SK-N-SH treated with all-trans-retinoic acid at 6 μM for 48 hours (cell line): Measurements from ENCODE around the gene AHRR.
"Not testable (repeated sequence)": the region's sequence is repeated elsewhere in the genome, so short reads cannot be mapped to it uniquely, and the experiment has no call there.

ENCODE experiments used
- BACH2 ChIP-seq: fragments of 250-450 bp; sonication (Bioruptor Pico); IDR thresholded peaks from 2 replicates; pipeline ENCODE4 v1.9.0; 2021; ENCODE audit warnings: mild to moderate bottlenecking, borderline replicate concordance
- CSDC2 ChIP-seq: fragments of 250-450 bp; sonication (Bioruptor Pico); IDR thresholded peaks from 2 replicates; pipeline ENCODE4 v1.5.0; 2020; ENCODE audit warnings: mild to moderate bottlenecking, moderate library complexity
- OSR1 ChIP-seq: fragments of 250-450 bp; sonication (Bioruptor Pico); IDR thresholded peaks from 2 replicates; pipeline ENCODE4 v1.8.0; 2022; ENCODE audit warnings: moderate library complexity, mild to moderate bottlenecking, inconsistent platforms
- RARB ChIP-seq: fragments of 250-450 bp; sonication (Bioruptor Pico); IDR thresholded peaks from 2 replicates; pipeline ENCODE4 v1.8.0; 2021; ENCODE audit warnings: mild to moderate bottlenecking, moderate library complexity
- ZFP30 ChIP-seq: fragments of 450-650 bp; formaldehyde crosslinking; IDR thresholded peaks from 2 replicates; pipeline ENCODE4 v1.5.0; 2022; ENCODE audit warnings: mild to moderate bottlenecking, moderate library complexity
- ZNF70 ChIP-seq: fragments of 450-650 bp; formaldehyde crosslinking; IDR thresholded peaks from 2 replicates; pipeline ENCODE4 v1.5.0; 2020; ENCODE audit warnings: mild to moderate bottlenecking, moderate library complexity
- TF ChIP-seq, protein P1 (sequence below): fragments of 250-450 bp; sonication (Bioruptor Pico); IDR thresholded peaks from 2 replicates; pipeline ENCODE4 v1.5.0; 2020; ENCODE audit warnings: mild to moderate bottlenecking, moderate library complexity
- TF ChIP-seq, protein P2 (sequence below): fragments of 250-450 bp; sonication (Bioruptor Pico); IDR thresholded peaks from 2 replicates; pipeline ENCODE4 v1.8.0; 2020; ENCODE audit warnings: mild to moderate bottlenecking, moderate library complexity, borderline replicate concordance

DNA sequence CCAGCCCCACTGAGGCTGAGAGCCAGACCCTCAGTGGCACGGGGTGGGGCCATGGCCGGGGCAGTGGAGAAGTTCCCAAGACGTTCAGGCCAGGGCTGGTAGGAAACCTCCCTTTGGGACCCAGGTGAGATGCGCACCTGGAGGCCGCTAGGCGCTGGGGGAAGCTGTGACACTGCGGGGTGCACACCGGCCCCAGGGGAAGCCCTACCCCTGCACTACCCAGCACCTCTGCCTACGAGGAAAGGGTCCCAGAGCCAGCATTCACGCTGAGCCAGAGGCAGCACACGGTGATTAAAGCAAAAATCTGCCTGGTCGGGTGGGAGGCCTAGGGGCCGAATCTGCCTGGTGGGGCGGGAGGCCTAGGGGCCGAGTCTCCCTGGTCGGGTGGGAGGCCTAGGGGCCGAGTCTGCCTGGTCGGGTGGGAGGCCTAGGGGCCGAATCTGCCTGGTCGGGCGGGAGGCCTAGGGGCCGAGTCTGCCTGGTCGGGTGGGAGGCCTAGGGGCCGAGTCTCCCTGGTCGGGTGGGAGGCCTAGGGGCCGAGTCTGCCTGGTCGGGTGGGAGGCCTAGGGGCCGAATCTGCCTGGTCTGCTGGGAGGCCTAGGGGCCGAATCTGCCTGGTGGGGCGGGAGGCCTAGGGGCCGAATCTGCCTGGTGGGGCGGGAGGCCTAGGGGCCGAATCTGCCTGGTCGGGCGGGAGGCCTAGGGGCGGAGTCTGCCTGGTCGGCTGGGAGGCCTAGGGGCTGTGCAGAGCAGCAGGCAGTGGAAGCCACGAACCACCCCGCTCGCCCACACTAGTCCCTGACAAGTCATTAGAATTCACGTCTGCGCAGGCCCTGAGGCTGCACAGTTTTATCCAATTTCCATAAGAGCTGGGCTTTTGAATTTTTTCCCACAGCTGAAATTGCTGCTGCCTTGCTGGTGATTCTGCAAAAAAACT is 93.7 kb downstream of the AHRR start:
- not testable (repeated sequence) for TF ChIP-seq CSDC2 (CRISPR knock-in tag); ZFP30; RARB (CRISPR knock-in tag); ZNF70 (CRISPR knock-in tag); OSR1 (CRISPR knock-in tag); BACH2 (CRISPR knock-in tag)
- TF ChIP-seq, protein P1, sequence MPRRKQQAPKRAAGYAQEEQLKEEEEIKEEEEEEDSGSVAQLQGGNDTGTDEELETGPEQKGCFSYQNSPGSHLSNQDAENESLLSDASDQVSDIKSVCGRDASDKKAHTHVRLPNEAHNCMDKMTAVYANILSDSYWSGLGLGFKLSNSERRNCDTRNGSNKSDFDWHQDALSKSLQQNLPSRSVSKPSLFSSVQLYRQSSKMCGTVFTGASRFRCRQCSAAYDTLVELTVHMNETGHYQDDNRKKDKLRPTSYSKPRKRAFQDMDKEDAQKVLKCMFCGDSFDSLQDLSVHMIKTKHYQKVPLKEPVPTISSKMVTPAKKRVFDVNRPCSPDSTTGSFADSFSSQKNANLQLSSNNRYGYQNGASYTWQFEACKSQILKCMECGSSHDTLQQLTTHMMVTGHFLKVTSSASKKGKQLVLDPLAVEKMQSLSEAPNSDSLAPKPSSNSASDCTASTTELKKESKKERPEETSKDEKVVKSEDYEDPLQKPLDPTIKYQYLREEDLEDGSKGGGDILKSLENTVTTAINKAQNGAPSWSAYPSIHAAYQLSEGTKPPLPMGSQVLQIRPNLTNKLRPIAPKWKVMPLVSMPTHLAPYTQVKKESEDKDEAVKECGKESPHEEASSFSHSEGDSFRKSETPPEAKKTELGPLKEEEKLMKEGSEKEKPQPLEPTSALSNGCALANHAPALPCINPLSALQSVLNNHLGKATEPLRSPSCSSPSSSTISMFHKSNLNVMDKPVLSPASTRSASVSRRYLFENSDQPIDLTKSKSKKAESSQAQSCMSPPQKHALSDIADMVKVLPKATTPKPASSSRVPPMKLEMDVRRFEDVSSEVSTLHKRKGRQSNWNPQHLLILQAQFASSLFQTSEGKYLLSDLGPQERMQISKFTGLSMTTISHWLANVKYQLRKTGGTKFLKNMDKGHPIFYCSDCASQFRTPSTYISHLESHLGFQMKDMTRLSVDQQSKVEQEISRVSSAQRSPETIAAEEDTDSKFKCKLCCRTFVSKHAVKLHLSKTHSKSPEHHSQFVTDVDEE (CRISPR knock-in tag) = not testable (repeated sequence)
- TF ChIP-seq, protein P2, sequence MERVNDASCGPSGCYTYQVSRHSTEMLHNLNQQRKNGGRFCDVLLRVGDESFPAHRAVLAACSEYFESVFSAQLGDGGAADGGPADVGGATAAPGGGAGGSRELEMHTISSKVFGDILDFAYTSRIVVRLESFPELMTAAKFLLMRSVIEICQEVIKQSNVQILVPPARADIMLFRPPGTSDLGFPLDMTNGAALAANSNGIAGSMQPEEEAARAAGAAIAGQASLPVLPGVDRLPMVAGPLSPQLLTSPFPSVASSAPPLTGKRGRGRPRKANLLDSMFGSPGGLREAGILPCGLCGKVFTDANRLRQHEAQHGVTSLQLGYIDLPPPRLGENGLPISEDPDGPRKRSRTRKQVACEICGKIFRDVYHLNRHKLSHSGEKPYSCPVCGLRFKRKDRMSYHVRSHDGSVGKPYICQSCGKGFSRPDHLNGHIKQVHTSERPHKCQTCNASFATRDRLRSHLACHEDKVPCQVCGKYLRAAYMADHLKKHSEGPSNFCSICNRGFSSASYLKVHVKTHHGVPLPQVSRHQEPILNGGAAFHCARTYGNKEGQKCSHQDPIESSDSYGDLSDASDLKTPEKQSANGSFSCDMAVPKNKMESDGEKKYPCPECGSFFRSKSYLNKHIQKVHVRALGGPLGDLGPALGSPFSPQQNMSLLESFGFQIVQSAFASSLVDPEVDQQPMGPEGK (CRISPR knock-in tag) = not testable (repeated sequence)
